Muscle of arm (tissue), 12 donors: Measurements from ENCODE around the gene CDC42BPG. TPM values are rescaled to one million over a fixed set of nuclear protein-coding genes. Genes with fewer than 3 reads are reported as not detected.

Experiments
- DNase-seq: peaks from one replicate; pipeline ENCODE4 v3.0.0-alpha.2; 2013
- polyA plus RNA-seq, 12 donors: library from polyadenylated mRNA; unstranded; fragments of 120-200 nt; gene quantifications; one replicate each; pipeline ENCODE4 v1.2.1, GENCODE V29; 2013; ENCODE audit not compliant: insufficient read length in 12 of 12

Gene CDC42BPG
- polyA plus RNA-seq, 12 donors = 0.40 to 8.6 (median 0.84) TPM; not detected in 1

- DNase-seq = no peak
Observed at GRCh38 chr11:64790205-64791095, 54.0 kb downstream of the CDC42BPG start.

GRCh38 chr11:64789331-64790204 lies 54.9 kb downstream of the CDC42BPG start:
- no peak for DNase-seq

GRCh38 chr11:64788321-64789215 lies 55.9 kb downstream of the CDC42BPG start:
- no peak for DNase-seq

- peak; percentile 43 for DNase-seq
Observed at GRCh38 chr11:64787526-64788320, 56.7 kb downstream of the CDC42BPG start.

- no peak for DNase-seq
Observed at GRCh38 chr11:64786308-64786707, 58.1 kb downstream of the CDC42BPG start.

- no peak for DNase-seq
Observed at GRCh38 chr11:64784813-64785581, 59.5 kb downstream of the CDC42BPG start.

- DNase-seq = peak; percentile 99
Observed at GRCh38 chr11:64778473-64779298, 65.8 kb downstream of the CDC42BPG start, which contains the start of gene SF1. Gene SF1, minus strand, starts transcription at chr11:64778542. Its CDS starts 150 bp downstream, at chr11:64778392.

- no peak for DNase-seq
Observed at GRCh38 chr11:64778223-64778472, 66.3 kb downstream of the CDC42BPG start.

- DNase-seq = peak; percentile 94
Observed at GRCh38 chr11:64777449-64778222, 66.8 kb downstream of the CDC42BPG start.

- no peak for DNase-seq
Observed at GRCh38 chr11:64776875-64777274, 67.6 kb downstream of the CDC42BPG start.

GRCh38 chr11:64776425-64776824 lies 68.0 kb downstream of the CDC42BPG start:
- DNase-seq = no peak

- DNase-seq = no peak
Observed at GRCh38 chr11:64774144-64774543, 70.3 kb downstream of the CDC42BPG start.

Other genes starting within 250 kb of the CDC42BPG start
- 10 to 100 TPM in 11 of 12 donors, not detected in 1; 14.4 to 40.7 (median 22.2) TPM for gene NRXN2, start 121.5 kb downstream of the CDC42BPG start, polyA plus RNA-seq
- gene RASGRP2, start 100.5 kb downstream of the CDC42BPG start, polyA plus RNA-seq = 10 to 100 TPM in 11 of 12 donors, not detected in 1; 19.3 to 55.3 (median 36.2) TPM
- gene PYGM, start 84.7 kb downstream of the CDC42BPG start, polyA plus RNA-seq = 100 to 1,000 TPM in 7 of 12 donors, 10 to 100 TPM in 4, not detected in 1; 68.9 to 405 (median 157) TPM
- gene SF1, start 66.1 kb downstream of the CDC42BPG start, polyA plus RNA-seq = 100 to 1,000 TPM in 11 of 12 donors, not detected in 1; 174 to 428 (median 247) TPM
- 10 to 100 TPM in 7 of 12 donors, 1 to 10 TPM in 4, not detected in 1; 6.5 to 23.7 (median 10.8) TPM for gene MAP4K2, start 41.4 kb downstream of the CDC42BPG start, polyA plus RNA-seq
- gene MEN1, start 34.1 kb downstream of the CDC42BPG start, polyA plus RNA-seq = 10 to 100 TPM in 11 of 12 donors, not detected in 1; 15.8 to 56.3 (median 20.1) TPM
- gene EHD1, start 34.0 kb upstream of the CDC42BPG start, polyA plus RNA-seq = 100 to 1,000 TPM in 5 of 12 donors, 10 to 100 TPM in 7; 64.6 to 363 (median 85.9) TPM
- gene ATG2A, start 72.6 kb upstream of the CDC42BPG start, polyA plus RNA-seq = 10 to 100 TPM in 6 of 12 donors, 1 to 10 TPM in 5, not detected in 1; 7.9 to 25.2 (median 10.0) TPM
- 10 to 100 TPM in 9 of 12 donors, 1 to 10 TPM in 2, not detected in 1; 9.6 to 14.2 (median 12.3) TPM for gene PPP2R5B, start 80.0 kb upstream of the CDC42BPG start, polyA plus RNA-seq
- under 1 TPM in 2 of 12 donors, not detected in 10; 0.30 to 0.39 TPM for gene GPHA2, start 91.2 kb upstream of the CDC42BPG start, polyA plus RNA-seq
- gene MAJIN, start 127.5 kb upstream of the CDC42BPG start, polyA plus RNA-seq = not detected
- 1 to 10 TPM in 3 of 12 donors, under 1 TPM in 7, not detected in 2; 0.40 to 1.3 (median 0.79) TPM for gene BATF2, start 152.3 kb upstream of the CDC42BPG start, polyA plus RNA-seq
- gene ARL2, start 169.5 kb upstream of the CDC42BPG start, polyA plus RNA-seq = 100 to 1,000 TPM in 1 of 12 donors, 10 to 100 TPM in 10, not detected in 1; 59.8 to 130 (median 72.3) TPM
- gene SNX15, start 182.8 kb upstream of the CDC42BPG start, polyA plus RNA-seq = 10 to 100 TPM in 11 of 12 donors, not detected in 1; 16.1 to 28.5 (median 20.4) TPM
- gene SAC3D1, start 196.6 kb upstream of the CDC42BPG start, polyA plus RNA-seq = 10 to 100 TPM in 6 of 12 donors, 1 to 10 TPM in 5, not detected in 1; 7.7 to 19.5 (median 10.4) TPM
- gene NAALADL1, start 213.9 kb upstream of the CDC42BPG start, polyA plus RNA-seq = 10 to 100 TPM in 2 of 12 donors, 1 to 10 TPM in 9, not detected in 1; 5.1 to 26.1 (median 7.8) TPM
- gene CDCA5, start 239.4 kb upstream of the CDC42BPG start, polyA plus RNA-seq = 10 to 100 TPM in 6 of 12 donors, 1 to 10 TPM in 5, not detected in 1; 7.1 to 15.8 (median 11.0) TPM
- 10 to 100 TPM in 11 of 12 donors, not detected in 1; 17.1 to 37.9 (median 21.0) TPM for gene ZFPL1, start 239.6 kb upstream of the CDC42BPG start, polyA plus RNA-seq